A673 (cell line): Measurements from ENCODE around the gene LINGO3.

Experiments
- CTCF ChIP-seq: fragments of 300-800, 200-600 bp; sonication (generic); conservative IDR thresholded peaks from 2 replicates; pipeline ENCODE4 v1.5.1; 2017; ENCODE audit warnings: low read depth, mild to moderate bottlenecking, antibody characterized with exemption, low read length, moderate library complexity, mixed read lengths
- EZH2 ChIP-seq: fragments of 200-600 bp; sonication (generic); IDR thresholded peaks from 2 replicates; pipeline ENCODE4 v1.6.1; 2017; ENCODE audit warnings: borderline replicate concordance, low read depth, mild to moderate bottlenecking, mixed read lengths, antibody characterized with exemption, low read length; ENCODE audit not compliant: poor library complexity, severe bottlenecking

GRCh38 chr19:2332341-2333026, 24.5 kb upstream of the LINGO3 start:
- TF ChIP-seq CTCF, result no peak
- TF ChIP-seq EZH2, result no peak
